ENCODE measurements around the gene SPECC1L.

SPECC1L gene

DNA sequence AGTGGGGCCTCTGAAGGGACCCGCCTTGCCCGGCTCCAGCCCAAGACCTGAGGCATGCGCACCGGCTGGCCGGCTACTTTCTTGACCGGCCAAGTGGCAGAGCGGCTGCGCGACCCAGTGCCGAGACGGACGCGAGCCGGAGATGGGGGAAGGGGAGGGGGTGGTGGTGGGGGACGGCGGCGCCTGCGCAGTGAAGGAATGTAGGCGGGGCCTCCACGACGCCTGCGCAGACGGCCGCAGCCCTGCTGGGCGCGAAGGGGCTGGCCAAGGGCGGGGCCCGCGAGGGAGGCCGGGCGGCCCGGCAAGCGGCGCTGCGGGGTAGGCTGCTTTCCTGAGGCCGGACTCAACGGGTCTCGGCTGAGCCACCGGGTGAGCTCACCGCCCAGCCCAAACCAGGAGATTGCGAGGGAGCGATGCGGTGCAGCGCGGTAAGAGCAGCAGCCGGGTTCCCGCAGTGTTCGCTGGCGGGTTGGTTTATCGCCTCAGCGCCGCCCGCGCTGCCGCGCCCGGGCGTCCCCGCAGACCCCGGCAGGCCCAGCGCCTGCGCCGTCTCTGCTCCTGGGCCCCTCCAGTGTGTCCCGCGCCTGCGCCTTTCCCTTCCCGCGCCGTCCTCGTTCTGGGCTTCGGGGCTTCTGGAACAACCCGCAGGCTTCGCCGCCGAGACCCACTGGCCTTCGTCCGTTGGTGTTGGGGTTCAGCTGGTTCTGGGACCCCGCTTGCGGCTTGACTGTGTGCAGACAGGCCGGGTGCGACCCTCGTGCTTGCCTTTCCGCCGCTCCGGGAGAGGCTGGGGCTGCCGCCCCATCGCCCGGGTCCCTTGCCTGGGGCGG is at the start of gene SPECC1L:
SPECC1L (plus strand) TSS at position 276 of the 830 bp plus-strand sequence. CDS start 31,401 bp downstream, outside the sequence.
- no peak for TF ChIP-seq CTCF (conservative IDR thresholded peaks at IDR 0.05; ENCODE audit: control insufficient read depth, insufficient read depth, low read depth, low read length)
- DNase-seq (ENCODE audit: low read depth), result peak; percentile 89
- peak within 1 kb of the TSS; percentile 94 for H3K4me3 ChIP-seq (ENCODE audit: control insufficient read depth, low read depth, low read length)

GRCh38 chr22:24224468-24224867 is 46.2 kb upstream of the SPECC1L start:
- no peak for TF ChIP-seq CTCF (conservative IDR thresholded peaks at IDR 0.05; ENCODE audit: control insufficient read depth, insufficient read depth, low read depth, low read length)
- no peak for DNase-seq (ENCODE audit: low read depth)
- H3K4me3 ChIP-seq (ENCODE audit: control insufficient read depth, low read depth, low read length), result no peak overlapping the region

GRCh38 chr22:24225044-24225601 is 45.5 kb upstream of the SPECC1L start:
- no peak for TF ChIP-seq CTCF (conservative IDR thresholded peaks at IDR 0.05; ENCODE audit: control insufficient read depth, insufficient read depth, low read depth, low read length)
- no peak for DNase-seq (ENCODE audit: low read depth)
- H3K4me3 ChIP-seq (ENCODE audit: control insufficient read depth, low read depth, low read length), result no peak overlapping the region

- no peak overlapping the region for H3K4me3 ChIP-seq (ENCODE audit: control insufficient read depth, low read depth, low read length)
- TF ChIP-seq CTCF (conservative IDR thresholded peaks at IDR 0.05; ENCODE audit: control insufficient read depth, insufficient read depth, low read depth, low read length), result no peak
These were observed 44.7 kb upstream of the SPECC1L start for GRCh38 chr22:24225951-24226350.

DNA sequence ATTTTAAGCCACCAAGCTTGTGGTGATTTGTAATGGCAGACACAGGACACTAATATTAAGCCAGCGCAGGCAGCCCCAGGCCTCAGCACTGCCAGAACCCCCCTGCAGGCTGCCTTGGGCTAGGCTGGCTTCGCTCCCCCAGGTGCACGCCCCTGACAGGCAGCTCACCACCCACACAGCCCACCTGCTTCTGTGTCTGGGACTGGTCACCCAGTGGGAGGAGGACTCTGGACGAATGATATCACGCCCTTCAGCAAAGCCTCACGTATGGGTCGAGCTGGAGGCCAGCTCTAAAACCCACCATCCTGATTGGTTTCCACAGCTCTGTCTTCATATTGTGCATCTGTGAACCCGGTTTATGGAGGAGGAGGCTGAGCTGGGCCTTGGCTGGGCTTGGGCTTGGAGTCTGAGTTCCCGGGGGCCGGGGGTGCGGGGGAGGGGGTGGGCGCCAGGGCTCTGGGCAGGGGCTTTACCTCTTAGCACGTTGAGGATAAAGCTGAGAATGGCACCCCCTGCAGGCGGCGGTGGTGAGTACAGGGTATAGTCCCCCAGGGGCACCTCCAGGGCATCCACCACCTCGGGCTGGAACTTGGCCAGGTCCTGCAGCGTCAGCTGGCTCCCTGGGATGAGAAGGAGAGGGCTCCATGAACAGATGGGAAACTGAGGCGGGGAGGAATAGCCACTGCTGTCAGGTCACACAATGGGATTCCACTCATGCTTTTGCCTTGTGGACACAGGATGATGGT is 39.5 kb upstream of the SPECC1L start:
- H3K4me3 ChIP-seq (ENCODE audit: control insufficient read depth, low read depth, low read length), result no peak overlapping the region
- peak; percentile 28 for TF ChIP-seq CTCF (conservative IDR thresholded peaks at IDR 0.05; ENCODE audit: control insufficient read depth, insufficient read depth, low read depth, low read length)
- DNase-seq (ENCODE audit: low read depth), result no peak

More at GRCh38 chr22:24225951-24226350, 44.7 kb upstream of the SPECC1L start:
- no peak for DNase-seq (ENCODE audit: low read depth)

DNA sequence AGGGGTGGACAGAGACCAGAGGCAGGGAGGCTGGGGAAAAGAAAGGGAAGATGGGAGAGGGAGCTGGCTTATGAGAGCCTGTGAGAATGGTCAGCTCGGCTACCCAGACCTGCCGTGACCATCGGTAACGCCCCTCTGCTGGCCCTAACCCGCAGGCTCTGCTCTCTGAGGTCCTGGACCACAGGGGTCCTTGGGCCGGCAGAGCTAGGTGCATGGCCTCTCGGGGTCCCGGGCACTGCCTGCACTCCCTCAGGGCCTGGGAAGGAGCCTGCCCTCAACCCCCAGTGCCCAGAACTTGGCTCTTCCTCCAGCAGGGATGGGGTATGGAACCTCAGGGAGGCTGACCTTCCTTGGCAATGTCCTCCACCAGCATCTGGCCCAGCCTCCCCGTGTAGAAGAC is 38.9 kb upstream of the SPECC1L start:
- TF ChIP-seq CTCF (conservative IDR thresholded peaks at IDR 0.05; ENCODE audit: control insufficient read depth, insufficient read depth, low read depth, low read length), result no peak
- DNase-seq (ENCODE audit: low read depth), result no peak
- no peak overlapping the region for H3K4me3 ChIP-seq (ENCODE audit: control insufficient read depth, low read depth, low read length)

Measured in fibroblast of mammary gland (primary cell).